B cell (primary cell): Measurements from ENCODE around the gene KRTAP12-2. TPM values are rescaled to one million over a fixed set of nuclear protein-coding genes. Genes with fewer than 3 reads are reported as not detected.

Source experiments
- ATAC-seq: fragments of 200-7000 bp; cut with Tn5 transposase; one replicate; pipeline ENCODE4 v1.10.0; 2021; ENCODE audit warnings: low read depth, mild to moderate bottlenecking, moderate number of reproducible peaks, moderate library complexity
- CTCF ChIA-PET: fragments of 350-600 bp; sonication (Branson Sonifier 250); formaldehyde crosslinking; loops from one replicate; lab custom pipeline; 2021; ENCODE audit warnings: antibody characterized with exemption, inconsistent platforms; lab: Charles Lee
- POLR2A ChIA-PET: fragments of 350-600 bp; sonication (Branson Sonifier 250); formaldehyde crosslinking; loops from one replicate; lab custom pipeline; 2021; ENCODE audit warnings: antibody characterized with exemption; lab: Charles Lee
- DNase-seq: peaks from one replicate; pipeline ENCODE4 v3.0.0; 2013
- H2AFZ ChIP-seq: 2 replicates; pipeline ENCODE4 v1.6.1; 2012; ENCODE audit warnings: mild to moderate bottlenecking, low read depth, low read length; ENCODE audit not compliant: insufficient read depth, poor library complexity, severe bottlenecking
- H3K27ac ChIP-seq, 2 donors: 1 replicate in 1 of 2; 2 replicates in 1 of 2; pipeline ENCODE4 v1.5.1; 2012 to 2013; ENCODE audit warnings: low read length in 2 of 2, mild to moderate bottlenecking in 2 of 2, moderate library complexity in 1 of 2
- H3K27me3 ChIP-seq, 4 experiments: fragments of 200-600 bp in 1 of 4; sonication (generic) in 1 of 4; replicated peaks in 1 of 4; 1 replicate in 2 of 4; 2 replicates in 2 of 4; pipeline versions ENCODE4 v1.6.1 to v1.7.0; 2013 to 2016; ENCODE audit warnings: low read length in 3 of 4, mild to moderate bottlenecking in 2 of 4, mixed read lengths in 1 of 4, moderate library complexity in 1 of 4; ENCODE audit not compliant: insufficient read depth in 4 of 4, control insufficient read depth in 3 of 4; ENCODE audit errors: control extremely low read depth in 1 of 4
- H3K36me3 ChIP-seq, 2 experiments: replicated peaks in 1 of 2; 1 replicate in 1 of 2; 2 replicates in 1 of 2; pipeline versions ENCODE4 v1.6.1 to v1.7.1; 2013; ENCODE audit warnings: low read length in 1 of 2; ENCODE audit not compliant: insufficient read depth in 2 of 2, control insufficient read depth in 1 of 2; ENCODE audit errors: control extremely low read depth in 1 of 2, extremely low read depth in 1 of 2
- H3K4me1 ChIP-seq, 2 donors: fragments of 200-600 bp in 1 of 2; sonication (generic) in 1 of 2; 1 replicate in 1 of 2; 2 replicates in 1 of 2; pipeline versions ENCODE4 v1.5.1 to v1.6.1; 2013 to 2017; ENCODE audit warnings: low read length in 2 of 2; ENCODE audit not compliant: control insufficient read depth in 2 of 2, insufficient read depth in 2 of 2
- H3K4me2 ChIP-seq: replicated peaks from 2 replicates; pipeline ENCODE3; 2012; ENCODE audit warnings: mild to moderate bottlenecking, low read depth, low read length; ENCODE audit not compliant: poor library complexity, severe bottlenecking
- H3K4me3 ChIP-seq, 5 experiments: fragments of 200-600 bp in 1 of 5; sonication (generic) in 1 of 5; 1 replicate in 3 of 5; 2 replicates in 2 of 5; pipeline versions ENCODE4 v1.5.1 to v1.7.0; 2011 to 2016; ENCODE audit warnings: low read length in 4 of 5, mild to moderate bottlenecking in 4 of 5, low read depth in 2 of 5, control low read depth in 1 of 5, moderate library complexity in 1 of 5; ENCODE audit not compliant: insufficient read depth in 1 of 5; ENCODE audit errors: control extremely low read depth in 1 of 5, extremely low read depth in 1 of 5
- H3K79me2 ChIP-seq: fragments of 200-600 bp; sonication (generic); one replicate; pipeline ENCODE4 v1.6.0; 2016; ENCODE audit warnings: low read length; ENCODE audit not compliant: control insufficient read depth, insufficient read depth
- H3K9ac ChIP-seq: fragments of 200-600 bp; sonication (generic); 2 replicates; pipeline ENCODE4 v1.6.1; 2017; ENCODE audit warnings: mild to moderate bottlenecking, low read length, moderate library complexity
- H3K9me3 ChIP-seq, 3 donors: one replicate each; pipeline versions ENCODE4 v1.6.1 to v1.7.1; 2013; ENCODE audit warnings: low read length in 2 of 3; ENCODE audit not compliant: control insufficient read depth in 2 of 3, insufficient read depth in 1 of 3; ENCODE audit errors: control extremely low read depth in 1 of 3
- H4K20me1 ChIP-seq: 2 replicates; pipeline ENCODE4 v1.6.0; 2012; ENCODE audit warnings: mild to moderate bottlenecking, low read length; ENCODE audit not compliant: insufficient read depth, control insufficient read depth, poor library complexity, severe bottlenecking
- H3K27ac Mint-ChIP-seq: one replicate; pipeline ENCODE4 v1.8.0; 2021; ENCODE audit warnings: mixed read lengths
- H3K27me3 Mint-ChIP-seq: one replicate; pipeline ENCODE4 v1.8.0; 2021; ENCODE audit warnings: mixed read lengths
- H3K4me1 Mint-ChIP-seq: one replicate; pipeline ENCODE4 v1.8.0; 2021; ENCODE audit warnings: mixed read lengths
- H3K4me3 Mint-ChIP-seq: one replicate; pipeline ENCODE4 v1.8.0; 2021; ENCODE audit warnings: mixed read lengths
- H3K9me3 Mint-ChIP-seq: one replicate; pipeline ENCODE4 v1.8.0; 2022; ENCODE audit warnings: mixed read lengths; ENCODE audit not compliant: insufficient read depth
- CTCF ChIP-seq: fragments of 200-600 bp; IDR thresholded peaks from one replicate; pipeline ENCODE4 v1.8.0; 2022; ENCODE audit warnings: antibody characterized with exemption, mild to moderate bottlenecking
- EZH2 ChIP-seq: IDR thresholded peaks from 2 replicates; pipeline ENCODE4 v1.6.1; 2012; ENCODE audit warnings: borderline replicate concordance, low read depth, mild to moderate bottlenecking, moderate library complexity, low read length; ENCODE audit not compliant: insufficient read depth, poor library complexity, severe bottlenecking
- WGBS: methylation state at CpG from one replicate; pipeline ENCODE4 v1.1.5; 2013; ENCODE audit warnings: missing lambda C conversion rate; ENCODE audit not compliant: insufficient coverage; 5-methylcytosine and 5-hydroxymethylcytosine counted together
- intact Hi-C: fragments of 100-400 bp; cut with micrococcal nuclease; formaldehyde crosslinking; loops from one replicate; pipeline ENCODE4 v1.10.0; 2022
- polyA plus RNA-seq: library from polyadenylated mRNA; depleted of rRNA; stranded (reverse); fragments of >200 nt; gene quantifications from 2 replicates; pipeline ENCODE4 v1.2.3, GENCODE V29; 2012
- total RNA-seq, 2 donors: library from RNA; stranded (reverse); fragments of 120-200 nt in 1 of 2; gene quantifications; 1 replicate in 1 of 2; 2 replicates in 1 of 2; pipeline versions ENCODE4 v1.2.3 to v1.2.4, GENCODE V29; 2013 to 2022

Gene KRTAP12-2
- total and polyA plus RNA-seq, 2 donors (not counting 1 experiment from before 2014, with no cell fraction given): not detected

- no peak overlapping the region for H3K4me3 Mint-ChIP-seq
- H3K9me3 ChIP-seq: peaks cover 0 to 34% (median 7%) of the 10 kb centered on the region in 3 donors
- TF ChIP-seq CTCF (no peak), EZH2 (no peak)
Observed at GRCh38 chr21:44706706-44707581, 40.2 kb upstream of the KRTAP12-2 start.

More at GRCh38 chr21:44706706-44707581, 40.2 kb upstream of the KRTAP12-2 start:
- no peaks in the 10 kb centered on the region for H3K36me3 ChIP-seq
- H3K4me1 Mint-ChIP-seq: peaks cover 3% of the 10 kb centered on the region
- ChIA-PET POLR2A (no interaction called here), CTCF (no interaction called here)
- no peak overlapping the region for H3K4me2 ChIP-seq
- H2AFZ ChIP-seq: no peak overlapping the region
- no peak overlapping the region for H3K27ac ChIP-seq
- peaks cover 4% of the 10 kb centered on the region for H3K9me3 Mint-ChIP-seq
- intact Hi-C loops: no loop called here
- peaks cover 56% of the 10 kb centered on the region for H3K27me3 Mint-ChIP-seq
- peaks cover 6 to 9% of the 10 kb centered on the region in 2 donors for H3K4me1 ChIP-seq
- DNase-seq (no peak), ATAC-seq (no peak)
- 11% methylated on average over 28 of the region's 46 CpGs for WGBS
- no peak overlapping the region for H3K4me3 ChIP-seq
- H3K27me3 ChIP-seq: peaks cover 0 to 82% (median 41%) of the 10 kb centered on the region in 4 experiments
- no peak overlapping the region for H3K9ac ChIP-seq
- H4K20me1 ChIP-seq: no peaks in the 10 kb centered on the region
- no peak overlapping the region for H3K27ac Mint-ChIP-seq
- no peaks in the 10 kb centered on the region for H3K79me2 ChIP-seq
